ENCODE results near the gene TP53TG3. TPM values are rescaled to one million over a fixed set of nuclear protein-coding genes. Genes with fewer than 3 reads are reported as not detected.
A peak's percentile ranks its signal among the peaks of the same experiment; 100 is the strongest.
"Not testable (repeated sequence)": the region's sequence is repeated elsewhere in the genome, so short reads cannot be mapped to it uniquely, and the experiment has no call there.

TP53TG3 gene
- total RNA-seq = not detected
- long read RNA-seq = 0 reads

GRCh38 chr16:32676065-32676464 lies at the start of gene TP53TG3:
TSS of gene TP53TG3 (minus strand) at chr16:32676165. CDS start at chr16:32676097, 68 bp downstream.
- DNase-seq (ENCODE audit: low spot score); intact Hi-C loops (cut with DNase I): not testable (repeated sequence)

DNA sequence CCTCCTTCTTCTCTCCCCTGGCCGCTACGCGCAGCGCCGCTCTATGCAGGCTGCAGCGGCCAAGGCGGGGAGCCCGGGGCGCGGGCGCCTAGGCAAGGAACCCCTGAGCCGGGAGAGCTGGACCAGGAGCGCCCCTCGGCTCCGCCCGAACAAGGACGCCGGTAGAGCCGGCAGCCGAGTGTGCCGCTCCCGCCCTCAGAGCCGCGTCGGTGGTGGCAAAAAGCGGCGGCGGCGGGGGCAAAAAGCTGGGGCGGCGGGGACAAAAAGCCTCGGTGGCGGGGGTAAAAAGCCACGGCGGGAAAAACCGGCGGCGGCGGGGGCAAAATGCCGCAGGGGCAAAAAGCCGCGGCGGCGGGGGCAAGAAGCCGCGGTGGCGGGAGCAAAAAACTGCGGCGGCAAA lies 25.1 kb downstream of the TP53TG3 start:
- DNase-seq (ENCODE audit: low spot score); intact Hi-C loops (cut with DNase I): not testable (repeated sequence)

DNA sequence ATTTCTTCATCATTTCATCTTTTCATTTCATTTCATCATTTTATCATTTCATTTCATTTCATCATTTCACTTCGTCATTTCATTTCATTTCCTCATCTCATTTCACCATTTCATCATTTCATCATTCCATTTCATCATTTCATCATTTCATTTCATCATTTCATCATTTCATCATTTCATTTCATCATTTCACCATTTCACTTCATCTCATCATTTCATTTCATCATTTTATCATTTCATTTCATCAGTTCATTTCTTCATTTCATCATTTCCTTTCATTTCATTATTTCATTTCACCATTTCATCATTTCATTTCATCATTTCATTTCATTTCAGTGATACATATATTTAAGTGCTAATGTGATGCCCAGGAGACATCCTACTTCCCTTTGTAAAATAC lies 28.4 kb downstream of the TP53TG3 start:
- intact Hi-C loops (cut with DNase I); DNase-seq (ENCODE audit: low spot score): not testable (repeated sequence)

- DNase-seq (ENCODE audit: low spot score); intact Hi-C loops (cut with DNase I): not testable (repeated sequence)
Measured at GRCh38 chr16:32646780-32647179, 29.2 kb downstream of the TP53TG3 start.

GRCh38 chr16:32646177-32646576 lies 29.8 kb downstream of the TP53TG3 start:
- intact Hi-C loops (cut with DNase I); DNase-seq (ENCODE audit: low spot score): not testable (repeated sequence)

DNA sequence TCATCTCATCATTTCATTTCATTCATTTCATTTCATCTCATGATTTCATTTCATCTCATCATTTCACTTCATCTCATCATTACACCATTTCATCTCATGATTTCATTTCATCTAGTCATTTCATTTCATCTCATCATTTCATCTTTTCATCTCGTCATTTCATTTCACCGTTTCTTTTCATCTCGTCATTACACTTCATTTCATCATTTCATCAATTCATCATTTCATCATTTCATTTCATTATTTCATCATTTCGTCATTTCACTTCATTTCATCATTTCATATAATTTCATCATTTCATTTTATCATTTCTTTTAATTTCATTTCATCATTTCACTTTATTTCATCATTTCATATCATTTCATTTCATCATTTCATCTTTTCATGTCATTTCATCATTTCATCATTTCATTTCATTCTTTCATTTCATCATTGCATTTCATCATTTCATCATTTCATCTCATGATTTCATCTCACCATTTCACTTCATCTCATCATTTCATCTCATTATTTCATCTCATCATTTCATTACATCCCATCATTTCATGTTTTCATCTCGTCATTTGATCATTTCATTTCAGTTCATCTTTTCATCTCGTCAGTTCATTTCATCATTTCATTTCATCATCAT lies 30.6 kb downstream of the TP53TG3 start:
- DNase-seq (ENCODE audit: low spot score); intact Hi-C loops (cut with DNase I): not testable (repeated sequence)

DNA sequence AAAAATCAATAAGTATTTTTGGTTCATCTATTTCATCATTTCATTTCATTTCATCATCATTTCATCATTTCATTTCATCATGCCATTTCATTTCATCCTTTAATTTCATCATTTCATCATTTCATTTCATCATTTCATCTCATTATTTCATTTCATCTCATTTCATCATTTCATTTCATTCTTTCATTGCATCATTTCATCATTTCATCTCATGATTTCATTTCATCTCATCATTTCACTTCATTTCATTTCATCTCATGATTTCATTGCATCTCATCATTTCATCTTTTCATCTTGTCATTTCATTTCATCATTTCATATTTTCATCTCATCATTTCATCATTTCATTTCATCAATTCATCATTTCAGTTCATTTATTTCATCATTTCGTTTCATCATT lies 31.2 kb downstream of the TP53TG3 start:
- intact Hi-C loops (cut with DNase I); DNase-seq (ENCODE audit: low spot score): not testable (repeated sequence)

- DNase-seq (ENCODE audit: low spot score); intact Hi-C loops (cut with DNase I): not testable (repeated sequence)
Measured at GRCh38 chr16:32637614-32638013, 38.4 kb downstream of the TP53TG3 start.

GRCh38 chr16:32632096-32632495 lies 43.9 kb downstream of the TP53TG3 start:
- peak; percentile 60 for DNase-seq (ENCODE audit: low spot score)
- intact Hi-C loops (cut with DNase I) = not testable (repeated sequence)

All from cardiac septum (tissue), 1 donor.